Measurements from ENCODE around the gene L1CAM.

DNA sequence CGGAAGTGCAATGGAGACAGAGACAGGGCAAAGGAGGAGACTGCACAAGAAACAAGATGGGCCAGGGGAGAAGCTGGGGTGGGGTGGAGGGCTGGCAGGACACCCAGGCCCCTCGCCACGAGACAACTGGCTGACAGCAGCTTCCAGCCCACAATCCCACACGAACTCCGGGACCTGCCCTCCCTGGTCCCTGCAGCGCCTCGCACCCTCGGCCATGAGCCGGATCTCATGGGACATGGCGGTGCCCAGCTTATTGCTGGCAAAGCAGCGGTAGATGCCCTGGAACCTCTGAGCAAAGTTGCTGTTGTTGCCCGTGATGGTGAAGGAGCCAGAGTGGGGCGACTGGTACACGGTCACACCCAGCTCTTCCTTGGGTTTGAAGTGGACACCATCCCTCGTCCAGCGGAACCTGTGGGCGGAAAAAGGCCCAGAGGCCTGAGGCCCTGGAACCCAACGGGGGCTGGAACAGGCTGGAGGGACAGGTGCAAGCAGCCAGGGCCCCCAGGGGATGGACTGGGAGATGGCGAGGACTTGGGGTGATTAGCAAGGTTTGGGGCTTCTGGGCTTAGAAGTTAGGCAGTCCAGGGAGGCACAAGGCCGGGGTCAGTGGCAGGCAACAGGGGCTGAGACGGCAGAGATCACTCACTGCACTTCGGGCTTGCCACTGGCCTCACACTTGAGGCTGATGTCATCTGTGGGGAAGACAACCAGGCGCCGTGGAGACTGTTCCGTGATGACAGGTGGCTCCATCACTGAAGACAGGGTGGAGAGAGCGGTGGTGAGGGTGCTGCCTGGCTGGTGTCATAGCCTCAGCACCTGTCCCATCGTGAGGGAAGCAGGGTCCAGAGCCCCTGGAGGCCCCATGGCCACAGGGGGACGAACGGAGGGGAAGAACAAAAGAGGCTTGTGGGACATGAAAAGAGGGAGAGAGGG, 13.8 kb downstream of the L1CAM start:
- TF ChIP-seq, protein P1, sequence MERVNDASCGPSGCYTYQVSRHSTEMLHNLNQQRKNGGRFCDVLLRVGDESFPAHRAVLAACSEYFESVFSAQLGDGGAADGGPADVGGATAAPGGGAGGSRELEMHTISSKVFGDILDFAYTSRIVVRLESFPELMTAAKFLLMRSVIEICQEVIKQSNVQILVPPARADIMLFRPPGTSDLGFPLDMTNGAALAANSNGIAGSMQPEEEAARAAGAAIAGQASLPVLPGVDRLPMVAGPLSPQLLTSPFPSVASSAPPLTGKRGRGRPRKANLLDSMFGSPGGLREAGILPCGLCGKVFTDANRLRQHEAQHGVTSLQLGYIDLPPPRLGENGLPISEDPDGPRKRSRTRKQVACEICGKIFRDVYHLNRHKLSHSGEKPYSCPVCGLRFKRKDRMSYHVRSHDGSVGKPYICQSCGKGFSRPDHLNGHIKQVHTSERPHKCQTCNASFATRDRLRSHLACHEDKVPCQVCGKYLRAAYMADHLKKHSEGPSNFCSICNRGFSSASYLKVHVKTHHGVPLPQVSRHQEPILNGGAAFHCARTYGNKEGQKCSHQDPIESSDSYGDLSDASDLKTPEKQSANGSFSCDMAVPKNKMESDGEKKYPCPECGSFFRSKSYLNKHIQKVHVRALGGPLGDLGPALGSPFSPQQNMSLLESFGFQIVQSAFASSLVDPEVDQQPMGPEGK (CRISPR knock-in tag; IDR thresholded peaks at IDR 0.05; ENCODE audit: borderline replicate concordance), result no peak
- TF ChIP-seq, protein P2, sequence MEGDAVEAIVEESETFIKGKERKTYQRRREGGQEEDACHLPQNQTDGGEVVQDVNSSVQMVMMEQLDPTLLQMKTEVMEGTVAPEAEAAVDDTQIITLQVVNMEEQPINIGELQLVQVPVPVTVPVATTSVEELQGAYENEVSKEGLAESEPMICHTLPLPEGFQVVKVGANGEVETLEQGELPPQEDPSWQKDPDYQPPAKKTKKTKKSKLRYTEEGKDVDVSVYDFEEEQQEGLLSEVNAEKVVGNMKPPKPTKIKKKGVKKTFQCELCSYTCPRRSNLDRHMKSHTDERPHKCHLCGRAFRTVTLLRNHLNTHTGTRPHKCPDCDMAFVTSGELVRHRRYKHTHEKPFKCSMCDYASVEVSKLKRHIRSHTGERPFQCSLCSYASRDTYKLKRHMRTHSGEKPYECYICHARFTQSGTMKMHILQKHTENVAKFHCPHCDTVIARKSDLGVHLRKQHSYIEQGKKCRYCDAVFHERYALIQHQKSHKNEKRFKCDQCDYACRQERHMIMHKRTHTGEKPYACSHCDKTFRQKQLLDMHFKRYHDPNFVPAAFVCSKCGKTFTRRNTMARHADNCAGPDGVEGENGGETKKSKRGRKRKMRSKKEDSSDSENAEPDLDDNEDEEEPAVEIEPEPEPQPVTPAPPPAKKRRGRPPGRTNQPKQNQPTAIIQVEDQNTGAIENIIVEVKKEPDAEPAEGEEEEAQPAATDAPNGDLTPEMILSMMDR (IDR thresholded peaks at IDR 0.05 in 2 of 3, conservative IDR thresholded peaks at IDR 0.05 in 1 of 3; ENCODE audit: insufficient read depth in 2 of 3, low read depth in 1 of 3, low read length in 3 of 3), result no peak
- TF ChIP-seq, protein P3, sequence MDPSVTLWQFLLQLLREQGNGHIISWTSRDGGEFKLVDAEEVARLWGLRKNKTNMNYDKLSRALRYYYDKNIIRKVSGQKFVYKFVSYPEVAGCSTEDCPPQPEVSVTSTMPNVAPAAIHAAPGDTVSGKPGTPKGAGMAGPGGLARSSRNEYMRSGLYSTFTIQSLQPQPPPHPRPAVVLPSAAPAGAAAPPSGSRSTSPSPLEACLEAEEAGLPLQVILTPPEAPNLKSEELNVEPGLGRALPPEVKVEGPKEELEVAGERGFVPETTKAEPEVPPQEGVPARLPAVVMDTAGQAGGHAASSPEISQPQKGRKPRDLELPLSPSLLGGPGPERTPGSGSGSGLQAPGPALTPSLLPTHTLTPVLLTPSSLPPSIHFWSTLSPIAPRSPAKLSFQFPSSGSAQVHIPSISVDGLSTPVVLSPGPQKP (CRISPR knock-in tag; IDR thresholded peaks at IDR 0.05), result no peak
- TF ChIP-seq, protein P4, sequence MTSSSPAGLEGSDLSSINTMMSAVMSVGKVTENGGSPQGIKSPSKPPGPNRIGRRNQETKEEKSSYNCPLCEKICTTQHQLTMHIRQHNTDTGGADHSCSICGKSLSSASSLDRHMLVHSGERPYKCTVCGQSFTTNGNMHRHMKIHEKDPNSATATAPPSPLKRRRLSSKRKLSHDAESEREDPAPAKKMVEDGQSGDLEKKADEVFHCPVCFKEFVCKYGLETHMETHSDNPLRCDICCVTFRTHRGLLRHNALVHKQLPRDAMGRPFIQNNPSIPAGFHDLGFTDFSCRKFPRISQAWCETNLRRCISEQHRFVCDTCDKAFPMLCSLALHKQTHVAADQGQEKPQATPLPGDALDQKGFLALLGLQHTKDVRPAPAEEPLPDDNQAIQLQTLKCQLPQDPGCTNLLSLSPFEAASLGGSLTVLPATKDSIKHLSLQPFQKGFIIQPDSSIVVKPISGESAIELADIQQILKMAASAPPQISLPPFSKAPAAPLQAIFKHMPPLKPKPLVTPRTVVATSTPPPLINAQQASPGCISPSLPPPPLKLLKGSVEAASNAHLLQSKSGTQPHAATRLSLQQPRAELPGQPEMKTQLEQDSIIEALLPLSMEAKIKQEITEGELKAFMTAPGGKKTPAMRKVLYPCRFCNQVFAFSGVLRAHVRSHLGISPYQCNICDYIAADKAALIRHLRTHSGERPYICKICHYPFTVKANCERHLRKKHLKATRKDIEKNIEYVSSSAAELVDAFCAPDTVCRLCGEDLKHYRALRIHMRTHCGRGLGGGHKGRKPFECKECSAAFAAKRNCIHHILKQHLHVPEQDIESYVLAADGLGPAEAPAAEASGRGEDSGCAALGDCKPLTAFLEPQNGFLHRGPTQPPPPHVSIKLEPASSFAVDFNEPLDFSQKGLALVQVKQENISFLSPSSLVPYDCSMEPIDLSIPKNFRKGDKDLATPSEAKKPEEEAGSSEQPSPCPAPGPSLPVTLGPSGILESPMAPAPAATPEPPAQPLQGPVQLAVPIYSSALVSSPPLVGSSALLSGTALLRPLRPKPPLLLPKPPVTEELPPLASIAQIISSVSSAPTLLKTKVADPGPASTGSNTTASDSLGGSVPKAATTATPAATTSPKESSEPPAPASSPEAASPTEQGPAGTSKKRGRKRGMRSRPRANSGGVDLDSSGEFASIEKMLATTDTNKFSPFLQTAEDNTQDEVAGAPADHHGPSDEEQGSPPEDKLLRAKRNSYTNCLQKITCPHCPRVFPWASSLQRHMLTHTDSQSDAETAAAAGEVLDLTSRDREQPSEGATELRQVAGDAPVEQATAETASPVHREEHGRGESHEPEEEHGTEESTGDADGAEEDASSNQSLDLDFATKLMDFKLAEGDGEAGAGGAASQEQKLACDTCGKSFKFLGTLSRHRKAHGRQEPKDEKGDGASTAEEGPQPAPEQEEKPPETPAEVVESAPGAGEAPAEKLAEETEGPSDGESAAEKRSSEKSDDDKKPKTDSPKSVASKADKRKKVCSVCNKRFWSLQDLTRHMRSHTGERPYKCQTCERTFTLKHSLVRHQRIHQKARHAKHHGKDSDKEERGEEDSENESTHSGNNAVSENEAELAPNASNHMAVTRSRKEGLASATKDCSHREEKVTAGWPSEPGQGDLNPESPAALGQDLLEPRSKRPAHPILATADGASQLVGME (CRISPR knock-in tag; IDR thresholded peaks at IDR 0.05), result no peak
- no peak for TF ChIP-seq TRIM28 (IDR thresholded peaks at IDR 0.05)

Data from K562 (cell line).